ENCODE data around the gene WDR93. TPM values are rescaled to one million over a fixed set of nuclear protein-coding genes. Genes with fewer than 3 reads are reported as not detected.

WDR93 gene
- total RNA-seq, 1 donor, result 0.09 TPM

- DNase-seq (ENCODE audit: low read depth), result no peak
- H3K4me3 ChIP-seq (ENCODE audit: low read depth, low read length), result no peak overlapping the region
- TF ChIP-seq CTCF (IDR thresholded peaks at IDR 0.05; ENCODE audit: insufficient read depth, low read length), result no peak
Observed at GRCh38 chr15:89648106-89649012, 42.3 kb upstream of the WDR93 start.

- DNase-seq (ENCODE audit: low read depth), result no peak
- no peak overlapping the region for H3K4me3 ChIP-seq (ENCODE audit: low read depth, low read length)
- no peak for TF ChIP-seq CTCF (IDR thresholded peaks at IDR 0.05; ENCODE audit: insufficient read depth, low read length)
Observed at GRCh38 chr15:89649013-89649625, 41.5 kb upstream of the WDR93 start.

- no peak overlapping the region for H3K4me3 ChIP-seq (ENCODE audit: low read depth, low read length)
- DNase-seq (ENCODE audit: low read depth), result no peak
- TF ChIP-seq CTCF (IDR thresholded peaks at IDR 0.05; ENCODE audit: insufficient read depth, low read length), result no peak
Observed at GRCh38 chr15:89649716-89650115, 40.9 kb upstream of the WDR93 start.

GRCh38 chr15:89652131-89652530 is 38.5 kb upstream of the WDR93 start:
- no peak overlapping the region for H3K4me3 ChIP-seq (ENCODE audit: low read depth, low read length)
- no peak for TF ChIP-seq CTCF (IDR thresholded peaks at IDR 0.05; ENCODE audit: insufficient read depth, low read length)
- no peak for DNase-seq (ENCODE audit: low read depth)

GRCh38 chr15:89652666-89653065 is 37.9 kb upstream of the WDR93 start:
- DNase-seq (ENCODE audit: low read depth), result no peak
- no peak for TF ChIP-seq CTCF (IDR thresholded peaks at IDR 0.05; ENCODE audit: insufficient read depth, low read length)
- H3K4me3 ChIP-seq (ENCODE audit: low read depth, low read length), result no peak overlapping the region

- no peak overlapping the region for H3K4me3 ChIP-seq (ENCODE audit: low read depth, low read length)
- no peak for TF ChIP-seq CTCF (IDR thresholded peaks at IDR 0.05; ENCODE audit: insufficient read depth, low read length)
- no peak for DNase-seq (ENCODE audit: low read depth)
Observed at GRCh38 chr15:89653578-89653977, 37.0 kb upstream of the WDR93 start.
